Heart left ventricle (tissue), 16 donors: Measurements from ENCODE around the gene NKIRAS2. TPM values are rescaled to one million over a fixed set of nuclear protein-coding genes. Genes with fewer than 3 reads are reported as not detected.
A peak's percentile ranks its signal among the peaks of the same experiment; 100 is the strongest.

Experiments used
- ATAC-seq, 4 donors: fragments of 200-7000 bp; cut with Tn5 transposase; one replicate each; pipeline ENCODE4 v1.9.1; 2020 to 2022; ENCODE audit warnings: moderate library complexity in 4 of 4, mild to moderate bottlenecking in 3 of 4, moderate number of reproducible peaks in 1 of 4
- DNase-seq, 5 donors: peaks; one replicate each; pipeline ENCODE4 v3.0.0-alpha.2; 2020
- H3K27ac ChIP-seq, 12 donors: fragments of 200-600 bp; sonication (generic) in 4 of 12; one replicate each; pipeline versions ENCODE4 v1.5.0 to v1.8.0; 2016 to 2022; ENCODE audit warnings: mild to moderate bottlenecking in 2 of 12
- H3K27me3 ChIP-seq, 9 donors: fragments of 200-600 bp; sonication (generic) in 2 of 9; one replicate each; pipeline versions ENCODE4 v1.5.1 to v1.8.0; 2016 to 2022; ENCODE audit warnings: mild to moderate bottlenecking in 3 of 9
- H3K36me3 ChIP-seq, 9 donors: fragments of 200-600 bp; sonication (generic) in 2 of 9; one replicate each; pipeline versions ENCODE4 v1.5.0 to v1.8.0; 2018 to 2022; ENCODE audit warnings: mild to moderate bottlenecking in 2 of 9
- H3K4me1 ChIP-seq, 12 donors: fragments of 200-600 bp; sonication (generic) in 4 of 12; one replicate each; pipeline versions ENCODE4 v1.5.0 to v1.8.0; 2016 to 2022; ENCODE audit warnings: mild to moderate bottlenecking in 3 of 12
- H3K4me3 ChIP-seq, 12 donors: fragments of 200-600 bp; sonication (generic) in 4 of 12; one replicate each; pipeline versions ENCODE4 v1.5.0 to v1.8.0; 2017 to 2022; ENCODE audit warnings: mild to moderate bottlenecking in 9 of 12, moderate library complexity in 4 of 12
- H3K9me3 ChIP-seq, 12 donors: fragments of 200-600 bp; sonication (generic) in 4 of 12; one replicate each; pipeline versions ENCODE4 v1.5.0 to v1.8.0; 2016 to 2022; ENCODE audit warnings: mild to moderate bottlenecking in 1 of 12
- POLR2A ChIP-seq, 2 donors: fragments of 450-650 bp; IDR thresholded peaks; one replicate each; pipeline ENCODE4 v1.6.1; 2017; ENCODE audit warnings: antibody characterized with exemption in 2 of 2, mild to moderate bottlenecking in 2 of 2, moderate library complexity in 2 of 2
- WGBS, 4 donors: extraction: QIAGEN DNeasy Blood & Tissue Kit in 2 of 4; methylation state at CpG; one replicate each; pipeline versions ENCODE4 v1.1.5 to v1.1.7; 2013 to 2018; 5-methylcytosine and 5-hydroxymethylcytosine counted together
- intact Hi-C, 10 donors: fragments of 100-400 bp; cut with DNase I; formaldehyde crosslinking; loops; one replicate each; pipeline versions ENCODE4 v1.11.1 to v1.14.2; 2022
- long read RNA-seq, 3 donors: library from polyadenylated mRNA; unstranded; transcript quantifications; one replicate each; pipeline ENCODE4 v2.0.0, GENCODE V29; 2020 to 2021
- polyA plus RNA-seq, 2 donors: library from polyadenylated mRNA; stranded (reverse); fragments of 200-250 nt; gene quantifications; one replicate each; pipeline ENCODE4 v1.2.3, GENCODE V29; 2013
- total RNA-seq, 9 donors: library from RNA; depleted of rRNA in 2 of 9; stranded (reverse); fragments of >200 nt in 2 of 9; fragmentation: NEBNext Ultra II Directional in 3 of 9; extraction: Animal tissue kit (Norgen Biotek cat#: 25700) in 3 of 9; gene quantifications; one replicate each; pipeline versions ENCODE4 v1.1.0 to v1.2.4, GENCODE V29; 2016 to 2023
- TF ChIP-seq, protein P1 (sequence below), 12 donors: fragments of 200-600 bp; sonication (generic) in 4 of 12; IDR thresholded peaks; one replicate each; pipeline versions ENCODE4 v1.5.0 to v1.8.0; 2018 to 2022; ENCODE audit warnings: antibody characterized with exemption in 12 of 12, mild to moderate bottlenecking in 5 of 12
- donor health status: ischemic (EF 13 %, LVEDD 7.1; RV severe dilation, severe dysfunction).
- donor health status: healthy with polysubstance abuse.
- donor health status: DM: no; HTN: yes; CAD: no.
- donor health status: DM: no; HTN: no; CAD: no.
- donor health status: ischemic (EF 25% LVEDD 6.9; RV normal size, moderate dysfunction).
- donor health status: ischemic (EF 25% LVEDD 5.7; RV mildly dilated, moderate dysfunction).
- donor health status: healthy.
- donor health status: DM: yes; HTN: yes; CAD: no.
- donor health status: ischemic (EF 35%, LVEDD 5.7; RV mildly dilated, moderate dysfunction).
- donor health status: nonischemic (EF 11% LVEDD 7.7; RV severe dilation, severe dysfunction).
- donor health status: DM: yes; HTN: yes; CAD: no.
- donor health status: PGD.
- donor health status: ischemic (EF 29% LVEDD 5.4; RV normal size, mild dysfunction).
- donor health status: nonischemic (EF 23%, LVEDD 6.1; RV moderate dilation, normal function).

The NKIRAS2 gene
- total RNA-seq (10 to 100 TPM; 50.6 to 78.9 (median 52.8) TPM), polyA plus RNA-seq (10 to 100 TPM; 66.7 to 73.0 TPM)
- long read RNA-seq, donor 1, full-length matches to known transcripts: 44 of 73 reads
- long read RNA-seq, donor 1, partial matches to known transcripts: 1 of 73 reads
- long read RNA-seq, donor 1, other reads (novel, unspliced or antisense): 28 of 73 reads
- long read RNA-seq, donor 2, full-length matches to known transcripts: 235 of 271 reads
- long read RNA-seq, donor 2, partial matches to known transcripts: 5 of 271 reads
- long read RNA-seq, donor 2, other reads (novel, unspliced or antisense): 31 of 271 reads
- long read RNA-seq, donor 3, full-length matches to known transcripts: 48 of 78 reads
- long read RNA-seq, donor 3, partial matches to known transcripts: 27 of 78 reads
- long read RNA-seq, donor 3, other reads (novel, unspliced or antisense): 3 of 78 reads

DNA sequence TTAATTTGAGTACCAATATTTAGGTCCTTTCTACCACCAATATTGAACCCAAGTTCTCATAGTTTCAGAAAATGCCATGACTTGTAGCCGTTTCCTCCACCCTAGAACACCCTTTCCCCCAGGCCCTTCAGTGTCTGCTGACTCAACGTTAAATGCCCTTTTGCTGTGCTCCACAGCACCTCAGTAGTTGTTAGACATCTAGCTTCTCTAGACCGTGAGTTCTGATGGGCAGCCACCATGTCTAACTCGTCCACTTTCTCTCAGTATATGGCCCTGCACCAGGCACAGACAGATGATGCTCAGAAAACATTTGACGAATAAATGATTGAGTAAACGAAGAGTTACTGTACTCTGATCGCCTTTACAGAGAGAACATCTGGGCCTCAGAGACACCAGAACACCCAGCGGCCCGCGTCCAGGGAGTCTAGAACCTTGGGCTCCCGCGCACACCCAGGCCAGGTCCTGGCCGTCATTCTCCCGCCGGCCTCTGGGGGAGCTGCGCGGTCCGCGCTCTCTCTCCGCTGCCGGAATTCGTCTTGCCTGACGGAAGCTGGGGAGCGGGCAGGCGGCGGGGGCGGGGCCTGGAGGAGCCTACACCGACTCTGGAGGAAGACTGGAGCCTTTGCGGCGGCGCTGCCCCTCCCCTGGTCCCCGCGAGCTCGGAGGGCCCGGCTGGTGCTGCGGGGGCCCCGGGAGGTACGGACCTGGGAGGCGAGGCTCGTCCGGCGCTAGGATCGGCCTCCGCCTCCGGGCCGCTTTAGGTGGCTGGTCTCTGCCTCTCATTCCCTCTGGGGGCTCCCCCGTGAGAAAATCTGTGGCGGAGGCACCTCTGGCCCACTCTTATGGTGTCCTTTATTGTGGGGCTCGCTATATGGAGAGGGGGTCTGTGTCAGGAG is at the start of gene NKIRAS2:
Gene NKIRAS2, plus strand, starts transcription at position 582 of the 896 bp plus-strand sequence. CDS start 1,488 bp downstream, outside the sequence.
- intact Hi-C loops: loop anchor here in 9 of 10 donors (2.0 to 10.0 kb wide), 4 partner anchors 52 to 513 kb away; partner anchors contain the start of gene CNP (in 6 of the 9)
- ATAC-seq: peak; percentile 68 to 81 (median 76)
- WGBS, 4 donors: 7 to 9% (median 8%) methylated on average over 37 to 49 of the region's 49 CpGs

DNA sequence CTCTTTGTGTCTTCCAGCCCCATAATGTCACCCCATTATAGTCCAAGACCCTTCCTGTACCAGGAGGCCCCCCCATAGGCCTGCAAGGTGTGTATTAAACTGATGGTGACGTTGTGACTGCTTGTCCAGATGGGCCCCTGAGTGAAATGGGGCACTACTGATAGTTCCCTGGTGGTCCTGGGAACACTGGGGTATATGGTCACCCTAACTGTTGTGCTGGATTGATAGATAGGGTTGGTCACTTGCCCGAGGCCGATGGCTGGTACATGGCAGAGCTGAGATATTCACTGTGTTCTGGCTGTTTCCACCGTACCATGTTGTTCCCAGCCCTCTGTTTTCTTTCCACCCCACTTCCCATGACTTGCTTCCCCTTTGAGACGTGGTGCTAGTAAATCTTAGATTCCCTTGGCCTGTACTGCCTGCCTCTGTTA is 49.0 kb upstream of the NKIRAS2 start:
- H3K4me3 ChIP-seq: no peak overlapping the region

More for the DNA sequence above, at the start of gene NKIRAS2:
- H3K27me3 ChIP-seq: no peaks in the 10 kb centered on the region
- peak within 1 kb of the TSS; percentile 51 to 98 (median 79) for H3K4me3 ChIP-seq
- peaks cover 0 to 36% (median 30%) of the 10 kb centered on the region in 9 donors for H3K36me3 ChIP-seq
- H3K9me3 ChIP-seq: no peaks in the 10 kb centered on the region
- DNase-seq: peak; percentile 95 to 98 (median 97)
- H3K4me1 ChIP-seq: peaks cover 6 to 71% (median 45%) of the 10 kb centered on the region in 12 donors
- H3K27ac ChIP-seq: peak within 1 kb of the TSS; percentile 63 to 91 (median 86)
- peak in 1 of 2 donors; percentile 62 for TF ChIP-seq POLR2A (IDR thresholded peaks at IDR 0.05)
- TF ChIP-seq, protein P1, sequence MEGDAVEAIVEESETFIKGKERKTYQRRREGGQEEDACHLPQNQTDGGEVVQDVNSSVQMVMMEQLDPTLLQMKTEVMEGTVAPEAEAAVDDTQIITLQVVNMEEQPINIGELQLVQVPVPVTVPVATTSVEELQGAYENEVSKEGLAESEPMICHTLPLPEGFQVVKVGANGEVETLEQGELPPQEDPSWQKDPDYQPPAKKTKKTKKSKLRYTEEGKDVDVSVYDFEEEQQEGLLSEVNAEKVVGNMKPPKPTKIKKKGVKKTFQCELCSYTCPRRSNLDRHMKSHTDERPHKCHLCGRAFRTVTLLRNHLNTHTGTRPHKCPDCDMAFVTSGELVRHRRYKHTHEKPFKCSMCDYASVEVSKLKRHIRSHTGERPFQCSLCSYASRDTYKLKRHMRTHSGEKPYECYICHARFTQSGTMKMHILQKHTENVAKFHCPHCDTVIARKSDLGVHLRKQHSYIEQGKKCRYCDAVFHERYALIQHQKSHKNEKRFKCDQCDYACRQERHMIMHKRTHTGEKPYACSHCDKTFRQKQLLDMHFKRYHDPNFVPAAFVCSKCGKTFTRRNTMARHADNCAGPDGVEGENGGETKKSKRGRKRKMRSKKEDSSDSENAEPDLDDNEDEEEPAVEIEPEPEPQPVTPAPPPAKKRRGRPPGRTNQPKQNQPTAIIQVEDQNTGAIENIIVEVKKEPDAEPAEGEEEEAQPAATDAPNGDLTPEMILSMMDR (IDR thresholded peaks at IDR 0.05): peak; percentile 77 to 99 (median 96)

GRCh38 chr17:41971721-41972523 is 48.0 kb upstream of the NKIRAS2 start:
- H3K4me3 ChIP-seq: no peak overlapping the region
- H3K27ac ChIP-seq: peak overlapping the region in 2 of 12 donors; percentile 2 to 35
- peaks cover 0 to 43% (median 29%) of the 10 kb centered on the region in 12 donors for H3K4me1 ChIP-seq
- no peaks in the 10 kb centered on the region for H3K9me3 ChIP-seq
- ATAC-seq: no peak
- 81 to 93% (median 85%) methylated on average over 14 to 18 of the region's 18 CpGs for WGBS, 4 donors
- DNase-seq: peak in 1 of 5 donors; percentile 15
- TF ChIP-seq, protein P1 (IDR thresholded peaks at IDR 0.05): no peak
- no peak for TF ChIP-seq POLR2A (IDR thresholded peaks at IDR 0.05)
- H3K36me3 ChIP-seq: peaks cover 0 to 85% (median 66%) of the 10 kb centered on the region in 9 donors
- intact Hi-C loops: no loop called here
- H3K27me3 ChIP-seq: no peaks in the 10 kb centered on the region

More for the DNA sequence above, 49.0 kb upstream of the NKIRAS2 start:
- no peak for TF ChIP-seq POLR2A (IDR thresholded peaks at IDR 0.05)
- Histone ChIP-seq H3K36me3 (peaks cover 0 to 74% (median 56%) of the 10 kb centered on the region in 9 donors), H3K27ac (no peak overlapping the region), H3K27me3 (no peaks in the 10 kb centered on the region), H3K4me1 (peaks cover 0 to 46% (median 32%) of the 10 kb centered on the region in 12 donors), H3K9me3 (no peaks in the 10 kb centered on the region)
- ATAC-seq (no peak), DNase-seq (peak in 1 of 5 donors; percentile 13)
- intact Hi-C loops: no loop called here
- WGBS, 4 donors: 84 to 85% (median 85%) methylated on average over 5 of the region's 5 CpGs
